Measurements from ENCODE around the gene SCN3B. TPM values are rescaled to one million over a fixed set of nuclear protein-coding genes. Genes with fewer than 3 reads are reported as not detected.

SCN3B gene
- 1 to 10 TPM in 2 of 4 donors, under 1 TPM in 2; 0.31 to 2.7 (median 1.4) TPM for total RNA-seq

GRCh38 chr11:123654566-123655081 lies at the start of gene SCN3B:
Gene SCN3B, minus strand, starts transcription at chr11:123654624. Its CDS starts 823 bp downstream, at chr11:123653801.
- Histone ChIP-seq H3K27ac (peak within 1 kb of the TSS in 3 of 4 donors; percentile 2 to 59 (median 18)), H3K36me3 (no peaks in the 10 kb centered on the region), H3K9me3 (no peaks in the 10 kb centered on the region), H3K4me1 (peaks cover 0 to 26% (median 7%) of the 10 kb centered on the region in 3 donors), H3K27me3 (peaks cover 75% of the 10 kb centered on the region), H3K4me3 (peak within 1 kb of the TSS; percentile 24 to 58)
- WGBS, 2 donors (ENCODE audit: low coverage in 1 of 2): 0% methylated on average over 2 of the region's 44 CpGs; no CpG with 5 or more reads in 1 of the 2 donors
- ATAC-seq: peak; percentile 83
- TF ChIP-seq CTCF (IDR thresholded peaks at IDR 0.05) (no peak), POLR2AphosphoS5 (IDR thresholded peaks at IDR 0.05) (peak; percentile 24), POLR2A (IDR thresholded peaks at IDR 0.05) (no peak), EP300 (IDR thresholded peaks at IDR 0.05) (no peak)

GRCh38 chr11:123702696-123703095 lies 48.3 kb upstream of the SCN3B start:
- peaks cover 25% of the 10 kb centered on the region for H3K27me3 ChIP-seq
- no peak for TF ChIP-seq CTCF (IDR thresholded peaks at IDR 0.05)
- TF ChIP-seq POLR2AphosphoS5 (IDR thresholded peaks at IDR 0.05): no peak
- no peak for TF ChIP-seq POLR2A (IDR thresholded peaks at IDR 0.05)
- H3K36me3 ChIP-seq: no peaks in the 10 kb centered on the region
- ATAC-seq: no peak
- 44 to 86% methylated on average over 1 to 2 of the region's 2 CpGs for WGBS, 2 donors (ENCODE audit: low coverage in 1 of 2)
- H3K27ac ChIP-seq: no peak overlapping the region
- no peaks in the 10 kb centered on the region for H3K9me3 ChIP-seq
- no peak overlapping the region for H3K4me3 ChIP-seq
- H3K4me1 ChIP-seq: no peaks in the 10 kb centered on the region

GRCh38 chr11:123702139-123702538 lies 47.7 kb upstream of the SCN3B start:
- Histone ChIP-seq H3K9me3 (no peaks in the 10 kb centered on the region), H3K4me3 (no peak overlapping the region), H3K36me3 (no peaks in the 10 kb centered on the region), H3K27ac (no peak overlapping the region), H3K27me3 (peaks cover 25% of the 10 kb centered on the region), H3K4me1 (no peaks in the 10 kb centered on the region)
- ATAC-seq: no peak
- TF ChIP-seq CTCF (IDR thresholded peaks at IDR 0.05) (no peak), EP300 (IDR thresholded peaks at IDR 0.05) (no peak), POLR2AphosphoS5 (IDR thresholded peaks at IDR 0.05) (no peak), POLR2A (IDR thresholded peaks at IDR 0.05) (no peak)
- 77 to 100% methylated on average over 1 to 3 of the region's 9 CpGs for WGBS, 2 donors (ENCODE audit: low coverage in 1 of 2)

- Histone ChIP-seq H3K36me3 (no peaks in the 10 kb centered on the region), H3K27ac (no peak overlapping the region), H3K4me1 (no peaks in the 10 kb centered on the region), H3K27me3 (peaks cover 25% of the 10 kb centered on the region), H3K4me3 (no peak overlapping the region), H3K9me3 (no peaks in the 10 kb centered on the region)
- TF ChIP-seq EP300 (IDR thresholded peaks at IDR 0.05) (no peak), CTCF (IDR thresholded peaks at IDR 0.05) (no peak), POLR2A (IDR thresholded peaks at IDR 0.05) (no peak), POLR2AphosphoS5 (IDR thresholded peaks at IDR 0.05) (no peak)
- no peak for ATAC-seq
- WGBS, 2 donors (ENCODE audit: low coverage in 1 of 2): 60 to 83% methylated on average over 2 of the region's 3 CpGs
Observed at GRCh38 chr11:123700772-123701171, 46.3 kb upstream of the SCN3B start.

GRCh38 chr11:123698546-123699127 lies 44.2 kb upstream of the SCN3B start:
- TF ChIP-seq POLR2A (IDR thresholded peaks at IDR 0.05) (no peak), POLR2AphosphoS5 (IDR thresholded peaks at IDR 0.05) (no peak), EP300 (IDR thresholded peaks at IDR 0.05) (no peak)
- no peak for ATAC-seq
- 19 to 70% methylated on average over 2 of the region's 2 CpGs for WGBS, 2 donors (ENCODE audit: low coverage in 1 of 2)
- Histone ChIP-seq H3K9me3 (no peaks in the 10 kb centered on the region), H3K36me3 (no peaks in the 10 kb centered on the region), H3K27me3 (peaks cover 38% of the 10 kb centered on the region), H3K4me1 (no peaks in the 10 kb centered on the region), H3K4me3 (no peak overlapping the region), H3K27ac (no peak overlapping the region)

Data from gastroesophageal sphincter (tissue), 4 donors.